Upper lobe of left lung (tissue), 6 donors: ENCODE results near the gene HIPK1. TPM values are rescaled to one million over a fixed set of nuclear protein-coding genes. Genes with fewer than 3 reads are reported as not detected.

Experiments
- ATAC-seq, 2 donors: fragments of 200-7000 bp; cut with Tn5 transposase; one replicate each; pipeline ENCODE4 v1.9.1; 2022; ENCODE audit warnings: mild to moderate bottlenecking in 2 of 2, moderate library complexity in 2 of 2; ENCODE audit not compliant: low FRiP score in 2 of 2
- DNase-seq, 2 donors: peaks; one replicate each; pipeline ENCODE4 v3.0.0-alpha.2; 2019 to 2020
- H3K27ac ChIP-seq, 4 donors: fragments of 200-600 bp; sonication (generic); one replicate each; pipeline ENCODE4 v1.5.1; 2016 to 2019
- H3K27me3 ChIP-seq, 4 donors: fragments of 200-600 bp; sonication (generic); one replicate each; pipeline ENCODE4 v1.5.1; 2017 to 2019
- H3K36me3 ChIP-seq, 4 donors: fragments of 200-600 bp; sonication (generic); one replicate each; pipeline ENCODE4 v1.5.1; 2016 to 2019
- H3K4me1 ChIP-seq, 4 donors: fragments of 200-600 bp; sonication (generic); one replicate each; pipeline ENCODE4 v1.5.1; 2018 to 2019
- H3K4me3 ChIP-seq, 4 donors: fragments of 200-600 bp; sonication (generic); one replicate each; pipeline ENCODE4 v1.5.1; 2017 to 2019; ENCODE audit warnings: mild to moderate bottlenecking in 2 of 4, moderate library complexity in 1 of 4
- H3K9me3 ChIP-seq, 4 donors: fragments of 200-600 bp; sonication (generic); one replicate each; pipeline ENCODE4 v1.5.1; 2018 to 2019
- EP300 ChIP-seq, 4 donors: sonication (generic); formaldehyde crosslinking; IDR thresholded peaks; one replicate each; pipeline ENCODE4 v1.5.1; 2017; ENCODE audit warnings: antibody characterized with exemption in 4 of 4, control low read depth in 2 of 4
- POLR2A ChIP-seq, 4 donors: fragments of 450-650 bp; IDR thresholded peaks; one replicate each; pipeline ENCODE4 v1.5.1; 2016 to 2017; ENCODE audit warnings: antibody characterized with exemption in 4 of 4, mild to moderate bottlenecking in 2 of 4
- POLR2AphosphoS5 ChIP-seq, 2 donors: sonication (generic); formaldehyde crosslinking; IDR thresholded peaks; one replicate each; pipeline ENCODE4 v1.5.1; 2017; ENCODE audit warnings: antibody characterized with exemption in 2 of 2
- WGBS, 2 donors: methylation state at CpG; one replicate each; pipeline ENCODE4 v1.1.5; 2017 to 2018; 5-methylcytosine and 5-hydroxymethylcytosine counted together
- total RNA-seq, 6 donors: library from RNA; depleted of rRNA in 4 of 6; stranded (reverse); fragments of >200 nt in 4 of 6; gene quantifications; one replicate each; pipeline versions ENCODE4 v1.1.0 to v1.2.1, GENCODE V29; 2016 to 2021
- TF ChIP-seq, protein P1 (sequence below), 6 experiments: fragments of 450-650 bp in 4 of 6; fragments of 200-600 bp in 2 of 6; sonication (generic) in 2 of 6; IDR thresholded peaks; one replicate each; pipeline ENCODE4 v1.5.1; 2016 to 2019; ENCODE audit warnings: antibody characterized with exemption in 6 of 6
- donor health status: DM: no; HTN: no; CAD: no; lungs with moderate emphysema.
- donor health status: DM: no; HTN: yes; CAD: no; lungs with severe emphysema.

The HIPK1 gene
- total RNA-seq, 6 donors from 2014 or later: 31.4 to 85.5 (median 64.0) TPM

DNA sequence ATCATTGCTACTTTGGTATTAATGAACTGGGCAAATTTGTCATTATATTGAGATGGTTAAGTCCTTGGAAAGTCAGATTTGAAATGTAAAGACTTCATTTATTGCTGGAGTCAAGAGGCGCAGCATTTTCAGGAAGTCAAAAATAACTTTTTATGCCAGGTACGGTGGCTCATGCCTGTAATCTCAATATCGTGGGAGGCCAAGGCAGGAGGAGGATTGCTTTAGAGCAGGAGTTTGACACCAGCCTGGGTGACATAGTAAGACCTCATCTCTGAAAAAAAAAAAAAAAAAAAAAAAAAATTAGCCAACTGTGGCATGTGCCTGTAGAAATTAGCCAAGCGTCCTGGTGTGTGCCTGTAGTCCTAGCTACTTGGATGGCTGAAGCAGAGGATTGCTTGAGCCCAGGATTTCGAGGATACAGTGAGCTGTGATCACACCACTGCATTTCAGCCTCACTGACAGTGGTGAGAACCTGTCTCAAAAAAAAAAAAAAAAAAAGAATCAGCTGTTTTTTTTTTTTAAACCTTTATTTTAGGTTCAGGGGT lies 5.5 kb downstream of the HIPK1 start:
- no peak for TF ChIP-seq POLR2A (IDR thresholded peaks at IDR 0.05)
- TF ChIP-seq, protein P1, sequence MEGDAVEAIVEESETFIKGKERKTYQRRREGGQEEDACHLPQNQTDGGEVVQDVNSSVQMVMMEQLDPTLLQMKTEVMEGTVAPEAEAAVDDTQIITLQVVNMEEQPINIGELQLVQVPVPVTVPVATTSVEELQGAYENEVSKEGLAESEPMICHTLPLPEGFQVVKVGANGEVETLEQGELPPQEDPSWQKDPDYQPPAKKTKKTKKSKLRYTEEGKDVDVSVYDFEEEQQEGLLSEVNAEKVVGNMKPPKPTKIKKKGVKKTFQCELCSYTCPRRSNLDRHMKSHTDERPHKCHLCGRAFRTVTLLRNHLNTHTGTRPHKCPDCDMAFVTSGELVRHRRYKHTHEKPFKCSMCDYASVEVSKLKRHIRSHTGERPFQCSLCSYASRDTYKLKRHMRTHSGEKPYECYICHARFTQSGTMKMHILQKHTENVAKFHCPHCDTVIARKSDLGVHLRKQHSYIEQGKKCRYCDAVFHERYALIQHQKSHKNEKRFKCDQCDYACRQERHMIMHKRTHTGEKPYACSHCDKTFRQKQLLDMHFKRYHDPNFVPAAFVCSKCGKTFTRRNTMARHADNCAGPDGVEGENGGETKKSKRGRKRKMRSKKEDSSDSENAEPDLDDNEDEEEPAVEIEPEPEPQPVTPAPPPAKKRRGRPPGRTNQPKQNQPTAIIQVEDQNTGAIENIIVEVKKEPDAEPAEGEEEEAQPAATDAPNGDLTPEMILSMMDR (IDR thresholded peaks at IDR 0.05): no peak
- no peak for TF ChIP-seq EP300 (IDR thresholded peaks at IDR 0.05)
- no peak for TF ChIP-seq POLR2AphosphoS5 (IDR thresholded peaks at IDR 0.05)
- WGBS, 2 donors: 69 to 76% methylated on average over 5 of the region's 5 CpGs
- Histone ChIP-seq H3K9me3 (no peaks in the 10 kb centered on the region), H3K4me3 (no peak overlapping the region), H3K36me3 (no peaks in the 10 kb centered on the region), H3K4me1 (peaks cover 44 to 66% (median 48%) of the 10 kb centered on the region in 4 donors), H3K27ac (peak overlapping the region in 1 of 4 donors; percentile 35), H3K27me3 (no peaks in the 10 kb centered on the region)
- no peak for DNase-seq
- no peak for ATAC-seq

DNA sequence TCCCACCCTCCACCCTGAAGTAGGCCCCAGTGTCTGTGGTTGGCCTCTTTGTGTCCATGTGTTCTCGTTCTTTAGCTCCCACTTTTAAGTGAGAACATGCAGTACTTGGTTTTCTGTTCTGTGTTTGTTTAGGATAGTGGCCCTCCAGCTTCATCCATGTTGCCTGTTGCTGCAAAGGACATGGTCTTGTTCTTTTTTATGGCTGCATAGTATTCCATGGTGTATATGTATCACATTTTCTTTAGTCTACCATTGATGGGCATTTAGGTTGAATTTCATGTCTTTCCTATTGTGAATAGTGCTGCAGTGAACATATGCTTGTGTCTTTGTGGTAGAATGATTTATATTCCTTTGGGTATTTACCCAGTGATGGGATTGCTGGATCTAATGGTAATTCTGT lies 6.1 kb downstream of the HIPK1 start:
- peaks cover 44 to 72% (median 52%) of the 10 kb centered on the region in 4 donors for H3K4me1 ChIP-seq
- H3K4me3 ChIP-seq: no peak overlapping the region
- no peaks in the 10 kb centered on the region for H3K9me3 ChIP-seq
- no peak for DNase-seq
- H3K27me3 ChIP-seq: no peaks in the 10 kb centered on the region
- H3K27ac ChIP-seq: no peak overlapping the region
- no peak for ATAC-seq
- WGBS, 2 donors: 93 to 100% methylated on average over 1 of the region's 1 CpG
- H3K36me3 ChIP-seq: no peaks in the 10 kb centered on the region
- TF ChIP-seq, protein P1 (IDR thresholded peaks at IDR 0.05): no peak
- TF ChIP-seq POLR2A (IDR thresholded peaks at IDR 0.05) (no peak), EP300 (IDR thresholded peaks at IDR 0.05) (no peak), POLR2AphosphoS5 (IDR thresholded peaks at IDR 0.05) (no peak)

DNA sequence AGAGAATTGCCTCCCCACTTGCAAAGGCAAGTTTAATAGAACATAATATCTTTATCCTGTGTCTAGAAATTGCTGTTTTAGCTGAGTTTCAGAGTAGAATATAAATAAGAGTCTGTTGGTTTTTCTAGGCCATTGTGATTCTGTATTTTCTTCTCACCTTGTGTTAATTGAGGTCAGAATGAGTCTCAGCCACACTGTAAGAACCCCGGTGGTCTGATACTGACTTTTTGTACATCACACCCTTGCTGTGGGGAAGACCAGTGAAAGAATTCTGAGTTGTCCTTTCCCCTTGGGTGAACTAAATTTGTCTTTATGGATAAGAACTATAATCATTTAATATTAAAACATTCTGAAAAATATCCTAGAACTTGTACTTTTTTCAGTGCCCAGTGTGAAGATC lies 6.8 kb downstream of the HIPK1 start:
- H3K4me1 ChIP-seq: peaks cover 39 to 71% (median 54%) of the 10 kb centered on the region in 4 donors
- no peak overlapping the region for H3K4me3 ChIP-seq
- TF ChIP-seq POLR2A (IDR thresholded peaks at IDR 0.05) (no peak), EP300 (IDR thresholded peaks at IDR 0.05) (no peak), POLR2AphosphoS5 (IDR thresholded peaks at IDR 0.05) (no peak)
- TF ChIP-seq, protein P1 (IDR thresholded peaks at IDR 0.05): no peak
- 70 to 82% methylated on average over 1 of the region's 1 CpG for WGBS, 2 donors
- H3K36me3 ChIP-seq: peaks cover 5 to 7% (median 7%) of the 10 kb centered on the region in 4 donors
- no peaks in the 10 kb centered on the region for H3K27me3 ChIP-seq
- ATAC-seq (no peak), DNase-seq (no peak)
- no peak overlapping the region for H3K27ac ChIP-seq
- H3K9me3 ChIP-seq: no peaks in the 10 kb centered on the region

DNA sequence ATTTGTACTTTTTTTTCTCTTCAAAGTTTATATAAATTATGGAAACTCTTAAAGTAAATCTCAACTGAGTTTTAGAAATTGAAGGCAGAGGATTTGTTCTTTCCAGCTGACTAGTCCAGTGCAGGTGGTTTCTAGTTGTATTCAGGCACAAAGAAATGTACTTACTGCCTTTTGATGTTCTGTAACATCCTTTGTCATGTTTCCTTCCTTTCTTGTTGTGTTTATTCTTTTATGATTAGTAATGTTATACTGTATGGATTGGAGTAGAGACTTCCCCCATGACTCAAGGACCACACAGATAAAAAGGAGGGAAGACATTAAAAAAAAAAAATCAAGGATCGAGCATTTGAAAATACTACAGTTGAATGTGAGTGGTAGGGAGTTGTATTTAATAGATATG lies 8.0 kb downstream of the HIPK1 start:
- H3K27me3 ChIP-seq: no peaks in the 10 kb centered on the region
- H3K4me3 ChIP-seq: no peak overlapping the region
- 47 to 63% methylated on average over 1 of the region's 1 CpG for WGBS, 2 donors
- peak overlapping the region in 1 of 4 donors; percentile 35 for H3K27ac ChIP-seq
- ATAC-seq (no peak), DNase-seq (no peak)
- H3K4me1 ChIP-seq: peaks cover 29 to 62% (median 45%) of the 10 kb centered on the region in 4 donors
- peaks cover 5 to 19% (median 13%) of the 10 kb centered on the region in 4 donors for H3K36me3 ChIP-seq
- no peaks in the 10 kb centered on the region for H3K9me3 ChIP-seq
- TF ChIP-seq POLR2A (IDR thresholded peaks at IDR 0.05) (no peak), EP300 (IDR thresholded peaks at IDR 0.05) (no peak), POLR2AphosphoS5 (IDR thresholded peaks at IDR 0.05) (no peak)
- TF ChIP-seq, protein P1 (IDR thresholded peaks at IDR 0.05): no peak

DNA sequence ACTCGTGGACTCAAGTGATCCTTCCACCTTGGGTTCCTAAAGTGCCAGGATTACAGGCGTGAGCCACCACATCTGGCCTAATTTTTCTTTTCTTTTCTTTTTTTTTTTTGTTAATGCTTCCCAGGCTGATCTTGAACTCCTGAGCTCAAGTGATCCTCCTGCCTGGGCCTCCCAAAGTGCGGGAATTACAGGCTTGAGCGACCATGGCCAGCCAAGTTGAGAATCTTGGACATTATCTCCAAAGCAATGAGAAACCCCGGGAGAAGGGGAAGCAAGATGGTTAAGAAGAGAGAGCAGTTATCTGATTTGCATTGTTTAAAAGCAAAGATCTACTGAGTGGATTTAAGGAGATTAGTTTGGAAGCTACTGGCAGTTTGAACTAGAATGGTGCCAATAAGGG lies 9.1 kb downstream of the HIPK1 start:
- no peaks in the 10 kb centered on the region for H3K9me3 ChIP-seq
- no peak for ATAC-seq
- peak overlapping the region in 1 of 4 donors; percentile 35 for H3K27ac ChIP-seq
- peaks cover 22 to 59% (median 41%) of the 10 kb centered on the region in 4 donors for H3K4me1 ChIP-seq
- peaks cover 5 to 23% (median 14%) of the 10 kb centered on the region in 4 donors for H3K36me3 ChIP-seq
- no peak for TF ChIP-seq EP300 (IDR thresholded peaks at IDR 0.05)
- TF ChIP-seq POLR2A (IDR thresholded peaks at IDR 0.05): no peak
- no peak for TF ChIP-seq POLR2AphosphoS5 (IDR thresholded peaks at IDR 0.05)
- no peaks in the 10 kb centered on the region for H3K27me3 ChIP-seq
- H3K4me3 ChIP-seq: no peak overlapping the region
- no peak for DNase-seq
- 71 to 73% methylated on average over 5 of the region's 5 CpGs for WGBS, 2 donors
